DOHH2 (cell line): Measurements from ENCODE around the gene SLC9A1.

Experiments used
- H3F3A ChIP-seq: fragments of 200-600 bp; sonication (generic), shearing (Covaris generic); 2 replicates; pipeline ENCODE4 v1.6.0; 2016; ENCODE audit warnings: antibody characterized with exemption, mild to moderate bottlenecking; ENCODE audit not compliant: control insufficient read depth, insufficient read depth
- H3K27ac ChIP-seq: fragments of 200-600 bp; sonication (generic); 2 replicates; pipeline ENCODE4 v1.5.1; 2014; ENCODE audit warnings: low read depth, mild to moderate bottlenecking, low read length, moderate library complexity
- H3K27me3 ChIP-seq: fragments of 200-600 bp; sonication (generic); 2 replicates; pipeline ENCODE4 v1.6.1; 2014; ENCODE audit warnings: mild to moderate bottlenecking, low read length, mixed read lengths; ENCODE audit not compliant: control insufficient read depth
- H3K36me3 ChIP-seq: fragments of 200-600 bp; sonication (generic); 2 replicates; pipeline ENCODE4 v1.6.1; 2014; ENCODE audit warnings: mild to moderate bottlenecking, low read length, moderate library complexity, mixed read lengths; ENCODE audit not compliant: control insufficient read depth
- H3K4me1 ChIP-seq: fragments of 200-600 bp; sonication (generic); 2 replicates; pipeline ENCODE4 v1.6.1; 2014; ENCODE audit warnings: mild to moderate bottlenecking, low read length, mixed read lengths; ENCODE audit not compliant: control insufficient read depth
- H3K4me2 ChIP-seq: fragments of 200-600 bp; sonication (generic); 2 replicates; pipeline ENCODE4 v1.6.0; 2014; ENCODE audit warnings: mild to moderate bottlenecking, low read length, moderate library complexity
- H3K4me3 ChIP-seq: fragments of 200-600 bp; sonication (generic); 2 replicates; pipeline ENCODE4 v1.5.1; 2014; ENCODE audit warnings: mild to moderate bottlenecking, low read length, mixed read lengths
- H3K79me2 ChIP-seq: fragments of 200-600 bp; sonication (generic); 2 replicates; pipeline ENCODE4 v1.6.1; 2014; ENCODE audit warnings: mild to moderate bottlenecking, low read length, mixed read lengths; ENCODE audit not compliant: control insufficient read depth
- H3K9me2 ChIP-seq: fragments of 200-600 bp; sonication (generic); replicated peaks from 2 replicates; pipeline ENCODE4 v1.6.1; 2014; ENCODE audit warnings: mild to moderate bottlenecking, low read length, mixed read lengths; ENCODE audit not compliant: control insufficient read depth
- H3K9me3 ChIP-seq: fragments of 200-600 bp; sonication (generic); 2 replicates; pipeline ENCODE4 v1.6.1; 2014; ENCODE audit warnings: antibody characterized with exemption, low read length, mixed read lengths; ENCODE audit not compliant: control insufficient read depth, insufficient read depth
- H4K20me1 ChIP-seq: fragments of 200-600 bp; sonication (generic); 2 replicates; pipeline ENCODE4 v1.6.0; 2014; ENCODE audit warnings: low read depth, mild to moderate bottlenecking, antibody characterized with exemption, low read length, moderate library complexity; ENCODE audit not compliant: control insufficient read depth, insufficient read depth
- EZH2phosphoT487 ChIP-seq: fragments of 200-600 bp; sonication (generic); IDR thresholded peaks from 2 replicates; pipeline ENCODE4 v1.6.1; 2017; ENCODE audit warnings: borderline replicate concordance, mild to moderate bottlenecking, antibody characterized with exemption, low read length, moderate library complexity, mixed read lengths
- TF ChIP-seq, protein P1 (sequence below): fragments of 200-600 bp; sonication (generic); IDR thresholded peaks from one replicate; pipeline ENCODE4 v1.5.1; 2014; ENCODE audit warnings: antibody characterized with exemption, mild to moderate bottlenecking, low read depth, low read length; ENCODE audit not compliant: poor library complexity, severe bottlenecking

SLC9A1 gene

DNA sequence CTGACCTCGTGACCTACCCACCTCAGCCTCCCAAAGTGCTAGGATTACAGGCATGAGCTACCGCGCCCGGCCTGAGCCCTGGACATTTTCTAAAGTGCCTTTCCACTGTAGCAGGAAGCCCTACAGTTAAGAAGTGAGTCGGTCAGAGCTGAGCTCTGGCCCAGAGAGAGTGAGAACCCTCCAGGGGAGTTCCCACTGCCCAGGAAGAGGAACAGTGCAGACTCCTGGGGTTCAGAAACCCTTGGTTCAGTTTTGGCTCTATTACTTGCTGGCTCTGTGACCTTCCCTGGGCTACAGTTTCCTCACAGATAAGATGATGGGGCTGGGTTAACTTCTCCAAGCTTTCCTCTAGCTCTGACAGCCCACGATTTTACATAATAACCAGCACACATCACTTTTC lies 20.9 kb downstream of the SLC9A1 start:
- no peak overlapping the region for H3K27ac ChIP-seq
- peaks cover 3% of the 10 kb centered on the region; the same call in 1 of the 2 replicates for H3K36me3 ChIP-seq
- H3K27me3 ChIP-seq, result no peaks in the 10 kb centered on the region
- no peak overlapping the region for H3K4me3 ChIP-seq
- H3K4me2 ChIP-seq, result no peak overlapping the region
- no peaks in the 10 kb centered on the region for H3K9me2 ChIP-seq
- peaks cover 20% of the 10 kb centered on the region for H3K79me2 ChIP-seq
- TF ChIP-seq, protein P1, sequence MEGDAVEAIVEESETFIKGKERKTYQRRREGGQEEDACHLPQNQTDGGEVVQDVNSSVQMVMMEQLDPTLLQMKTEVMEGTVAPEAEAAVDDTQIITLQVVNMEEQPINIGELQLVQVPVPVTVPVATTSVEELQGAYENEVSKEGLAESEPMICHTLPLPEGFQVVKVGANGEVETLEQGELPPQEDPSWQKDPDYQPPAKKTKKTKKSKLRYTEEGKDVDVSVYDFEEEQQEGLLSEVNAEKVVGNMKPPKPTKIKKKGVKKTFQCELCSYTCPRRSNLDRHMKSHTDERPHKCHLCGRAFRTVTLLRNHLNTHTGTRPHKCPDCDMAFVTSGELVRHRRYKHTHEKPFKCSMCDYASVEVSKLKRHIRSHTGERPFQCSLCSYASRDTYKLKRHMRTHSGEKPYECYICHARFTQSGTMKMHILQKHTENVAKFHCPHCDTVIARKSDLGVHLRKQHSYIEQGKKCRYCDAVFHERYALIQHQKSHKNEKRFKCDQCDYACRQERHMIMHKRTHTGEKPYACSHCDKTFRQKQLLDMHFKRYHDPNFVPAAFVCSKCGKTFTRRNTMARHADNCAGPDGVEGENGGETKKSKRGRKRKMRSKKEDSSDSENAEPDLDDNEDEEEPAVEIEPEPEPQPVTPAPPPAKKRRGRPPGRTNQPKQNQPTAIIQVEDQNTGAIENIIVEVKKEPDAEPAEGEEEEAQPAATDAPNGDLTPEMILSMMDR, result no peak
- no peak for TF ChIP-seq EZH2phosphoT487
- H3K9me3 ChIP-seq, result no peaks in the 10 kb centered on the region
- H3K4me1 ChIP-seq, result peaks cover 39% of the 10 kb centered on the region
- no peaks in the 10 kb centered on the region for H4K20me1 ChIP-seq
- no peaks in the 10 kb centered on the region for H3F3A ChIP-seq

- no peak overlapping the region for H3K27ac ChIP-seq
- H3K4me3 ChIP-seq, result no peak overlapping the region
- peaks cover 37% of the 10 kb centered on the region for H3K4me1 ChIP-seq
- H3K9me2 ChIP-seq, result no peaks in the 10 kb centered on the region
- peaks cover 20% of the 10 kb centered on the region for H3K79me2 ChIP-seq
- no peak for TF ChIP-seq EZH2phosphoT487
- TF ChIP-seq, protein P1, result no peak
- no peaks in the 10 kb centered on the region for H3K9me3 ChIP-seq
- peaks cover 3% of the 10 kb centered on the region; the same call in 1 of the 2 replicates for H3K36me3 ChIP-seq
- H3K27me3 ChIP-seq, result no peaks in the 10 kb centered on the region
- no peaks in the 10 kb centered on the region for H4K20me1 ChIP-seq
- H3K4me2 ChIP-seq, result no peak overlapping the region
- no peaks in the 10 kb centered on the region for H3F3A ChIP-seq
These were observed 21.8 kb downstream of the SLC9A1 start for GRCh38 chr1:27133158-27133557.

- H3K27ac ChIP-seq, result no peak overlapping the region
- no peak overlapping the region for H3K4me2 ChIP-seq
- H3K79me2 ChIP-seq, result peaks cover 18% of the 10 kb centered on the region
- no peaks in the 10 kb centered on the region for H3K27me3 ChIP-seq
- H4K20me1 ChIP-seq, result no peaks in the 10 kb centered on the region
- no peaks in the 10 kb centered on the region for H3F3A ChIP-seq
- no peak for TF ChIP-seq EZH2phosphoT487
- TF ChIP-seq, protein P1, result no peak
- no peaks in the 10 kb centered on the region for H3K9me3 ChIP-seq
- H3K9me2 ChIP-seq, result no peaks in the 10 kb centered on the region
- no peak overlapping the region for H3K4me3 ChIP-seq
- H3K36me3 ChIP-seq, result peaks cover 3% of the 10 kb centered on the region; the same call in 1 of the 2 replicates
- H3K4me1 ChIP-seq, result peaks cover 32% of the 10 kb centered on the region
These were observed 22.3 kb downstream of the SLC9A1 start for GRCh38 chr1:27132624-27133023.
